Esophagus muscularis mucosa (tissue), 3 donors: ENCODE data around the gene ATF4.

ENCODE experiments used
- CTCF ChIP-seq, 3 experiments: fragments of 200-600 bp in 2 of 3; fragments of 450-650 bp in 1 of 3; sonication (generic) in 2 of 3; IDR thresholded peaks; one replicate each; pipeline ENCODE4 v1.5.1; 2017 to 2019; ENCODE audit warnings: antibody characterized with exemption in 3 of 3, mild to moderate bottlenecking in 2 of 3, moderate library complexity in 1 of 3
- POLR2A ChIP-seq: fragments of 450-650 bp; IDR thresholded peaks from one replicate; pipeline ENCODE4 v1.6.1; 2017; ENCODE audit warnings: antibody characterized with exemption, moderate library complexity, mild to moderate bottlenecking, low read depth
- POLR2AphosphoS5 ChIP-seq, 2 donors: sonication (generic); formaldehyde crosslinking; IDR thresholded peaks; one replicate each; pipeline ENCODE4 v1.6.1; 2017; ENCODE audit warnings: antibody characterized with exemption in 2 of 2

GRCh38 chr22:39492186-39492585 lies 28.2 kb upstream of the ATF4 start:
- TF ChIP-seq CTCF (IDR thresholded peaks at IDR 0.05) (no peak), POLR2AphosphoS5 (IDR thresholded peaks at IDR 0.05) (no peak), POLR2A (no peak)
